Measurements from ENCODE around the gene PROM1. TPM values are rescaled to one million over a fixed set of nuclear protein-coding genes. Genes with fewer than 3 reads are reported as not detected.

PROM1 gene
- polyA plus RNA-seq, 1 donor, result 22.5 TPM

DNA sequence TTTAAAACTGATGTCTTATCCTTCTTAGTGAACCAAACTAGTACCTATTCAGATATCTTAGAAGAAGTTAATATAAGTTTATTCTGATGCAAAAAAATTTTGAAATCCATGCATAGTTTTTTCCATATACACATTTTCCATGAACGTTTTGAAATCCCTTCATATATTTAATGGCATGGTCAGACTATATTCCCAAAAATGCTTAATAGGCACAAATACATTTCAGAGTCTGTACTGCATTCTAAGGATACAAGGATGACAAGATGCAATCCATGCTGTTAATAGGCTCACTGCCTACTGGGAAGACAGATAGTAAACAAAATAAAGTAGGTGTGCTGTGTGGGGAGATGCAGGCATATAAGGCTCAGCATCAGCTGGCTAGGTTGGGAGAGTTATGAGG lies 33.2 kb downstream of the PROM1 start:
- no peak for DNase-seq
- Histone ChIP-seq H3K4me1 (ENCODE audit: control insufficient read depth, insufficient read depth, low read length) (no peaks in the 10 kb centered on the region), H3K4me3 (ENCODE audit: low read length) (no peak overlapping the region), H3K27ac (ENCODE audit: low read length) (no peak overlapping the region), H3K36me3 (ENCODE audit: control insufficient read depth, insufficient read depth, low read length) (no peaks in the 10 kb centered on the region), H3K9me3 (ENCODE audit: control insufficient read depth, low read depth, low read length) (no peaks in the 10 kb centered on the region), H3K27me3 (ENCODE audit: control insufficient read depth, insufficient read depth, low read length) (no peaks in the 10 kb centered on the region)
- WGBS (ENCODE audit: insufficient coverage, low lambda C conversion rate), result 100% methylated on average over 1 of the region's 1 CpG

DNA sequence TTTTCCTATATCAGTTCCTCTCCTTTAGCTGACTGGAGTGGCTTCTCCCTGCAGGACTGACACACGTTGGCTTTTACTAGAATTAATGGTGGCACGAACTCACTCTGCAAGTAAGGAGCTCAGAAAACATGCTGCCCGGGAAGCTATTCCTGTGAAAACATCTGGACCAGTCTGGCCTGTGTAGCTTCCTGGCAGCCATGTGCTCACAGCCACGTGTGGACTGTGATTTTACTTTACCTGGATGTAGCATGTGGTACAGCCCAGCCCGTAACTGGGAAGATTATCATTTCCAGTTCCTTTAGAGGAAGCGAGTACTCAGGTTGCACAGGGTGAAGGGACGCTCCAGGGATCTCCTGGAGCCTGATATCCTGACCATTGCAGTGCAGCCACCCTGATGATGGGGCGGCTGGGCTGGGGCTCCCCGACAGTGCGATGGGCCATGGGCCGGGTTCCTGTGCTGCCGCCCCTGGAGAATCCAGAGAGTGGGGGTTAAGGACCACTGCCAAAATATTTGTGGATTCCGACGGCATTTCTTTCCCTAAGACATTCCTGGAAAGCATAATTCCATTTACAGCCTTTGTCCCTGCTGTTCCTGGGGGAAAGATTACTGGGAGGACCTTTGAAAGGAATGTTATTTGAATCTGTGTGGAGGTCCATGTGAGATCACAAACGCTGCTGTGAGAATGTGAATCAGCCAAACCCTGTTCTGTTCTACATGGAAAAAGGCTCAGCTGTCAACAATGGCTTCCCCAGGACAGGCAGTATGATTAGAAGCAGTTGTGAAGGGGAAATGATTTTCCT lies 35.0 kb downstream of the PROM1 start:
- Histone ChIP-seq H3K4me3 (ENCODE audit: low read length) (no peak overlapping the region), H3K27me3 (ENCODE audit: control insufficient read depth, insufficient read depth, low read length) (no peaks in the 10 kb centered on the region), H3K9me3 (ENCODE audit: control insufficient read depth, low read depth, low read length) (no peaks in the 10 kb centered on the region), H3K27ac (ENCODE audit: low read length) (no peak overlapping the region), H3K36me3 (ENCODE audit: control insufficient read depth, insufficient read depth, low read length) (no peaks in the 10 kb centered on the region), H3K4me1 (ENCODE audit: control insufficient read depth, insufficient read depth, low read length) (no peaks in the 10 kb centered on the region)
- DNase-seq, result no peak
- no CpG with 5 or more reads among the region's 15 CpGs for WGBS (ENCODE audit: insufficient coverage, low lambda C conversion rate)

DNA sequence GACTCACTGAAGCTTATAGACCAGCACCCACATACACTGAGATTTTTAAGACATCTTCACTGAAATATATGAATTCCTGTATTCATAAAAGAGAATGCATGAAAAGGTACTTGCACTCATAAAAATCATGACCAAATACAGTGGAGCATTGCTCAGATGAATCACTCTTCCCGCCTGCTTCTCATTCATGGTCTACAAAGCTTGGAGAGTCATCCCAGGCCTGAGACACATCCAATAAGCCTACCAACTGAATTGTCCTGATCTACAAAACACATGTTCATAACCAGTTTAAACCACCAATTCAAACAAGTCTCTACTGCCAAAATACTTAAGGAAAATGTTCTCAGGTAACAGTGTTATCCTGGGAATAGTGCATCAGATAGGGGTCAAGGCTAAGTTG lies 38.1 kb downstream of the PROM1 start:
- no peaks in the 10 kb centered on the region for H3K27me3 ChIP-seq (ENCODE audit: control insufficient read depth, insufficient read depth, low read length)
- H3K36me3 ChIP-seq (ENCODE audit: control insufficient read depth, insufficient read depth, low read length), result no peaks in the 10 kb centered on the region
- no peak overlapping the region for H3K27ac ChIP-seq (ENCODE audit: low read length)
- H3K9me3 ChIP-seq (ENCODE audit: control insufficient read depth, low read depth, low read length), result no peaks in the 10 kb centered on the region
- no peak overlapping the region for H3K4me3 ChIP-seq (ENCODE audit: low read length)
- no peak for DNase-seq
- H3K4me1 ChIP-seq (ENCODE audit: control insufficient read depth, insufficient read depth, low read length), result no peaks in the 10 kb centered on the region
- no CpG with 5 or more reads among the region's 1 CpG for WGBS (ENCODE audit: insufficient coverage, low lambda C conversion rate)

DNA sequence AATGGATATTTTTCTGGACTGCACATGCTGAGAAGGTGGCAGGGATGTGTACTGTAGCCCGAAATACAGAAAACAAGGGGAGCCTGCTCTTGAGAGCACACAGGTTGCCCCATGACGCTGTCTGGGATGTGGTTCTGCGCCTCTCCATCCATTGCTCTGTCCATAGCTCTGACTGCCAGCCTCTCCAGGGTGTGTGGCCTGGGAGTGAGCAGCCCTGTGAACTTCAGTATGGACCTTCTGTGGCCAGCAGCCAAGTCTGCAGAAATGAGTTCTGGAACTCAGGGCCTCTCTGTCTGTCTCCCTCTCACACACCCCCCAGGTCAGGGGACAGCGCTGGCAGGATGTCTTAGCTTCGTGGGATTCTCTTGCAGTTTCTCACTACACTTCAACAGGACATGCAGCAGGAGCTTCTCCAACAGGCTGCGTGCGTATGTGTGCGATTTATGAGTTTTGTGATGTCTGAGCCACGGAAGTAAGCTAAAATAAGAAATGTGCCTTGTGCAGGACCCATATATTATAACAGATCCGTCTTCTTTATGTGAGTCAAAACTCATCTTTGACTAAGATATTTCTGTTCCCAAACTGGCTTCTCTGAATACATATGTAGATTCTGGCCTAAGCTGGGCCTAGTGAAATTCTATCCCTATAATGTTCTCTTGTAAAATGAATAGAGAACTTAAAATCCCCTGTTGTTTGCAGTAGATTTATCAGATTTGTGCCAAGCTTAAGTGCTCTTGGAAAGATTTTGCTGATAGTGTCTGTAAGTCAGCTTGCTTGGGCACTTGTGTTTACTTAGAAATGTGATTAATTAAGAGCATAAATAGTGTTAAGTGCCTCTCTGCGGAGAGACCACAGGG lies 40.0 kb downstream of the PROM1 start:
- Histone ChIP-seq H3K27ac (ENCODE audit: low read length) (no peak overlapping the region), H3K36me3 (ENCODE audit: control insufficient read depth, insufficient read depth, low read length) (no peaks in the 10 kb centered on the region), H3K4me1 (ENCODE audit: control insufficient read depth, insufficient read depth, low read length) (no peaks in the 10 kb centered on the region), H3K4me3 (ENCODE audit: low read length) (no peak overlapping the region), H3K27me3 (ENCODE audit: control insufficient read depth, insufficient read depth, low read length) (no peaks in the 10 kb centered on the region), H3K9me3 (ENCODE audit: control insufficient read depth, low read depth, low read length) (no peaks in the 10 kb centered on the region)
- DNase-seq, result peak in 1 of 2 donors; percentile 20
- 100% methylated on average over 4 of the region's 11 CpGs for WGBS (ENCODE audit: insufficient coverage, low lambda C conversion rate)

DNA sequence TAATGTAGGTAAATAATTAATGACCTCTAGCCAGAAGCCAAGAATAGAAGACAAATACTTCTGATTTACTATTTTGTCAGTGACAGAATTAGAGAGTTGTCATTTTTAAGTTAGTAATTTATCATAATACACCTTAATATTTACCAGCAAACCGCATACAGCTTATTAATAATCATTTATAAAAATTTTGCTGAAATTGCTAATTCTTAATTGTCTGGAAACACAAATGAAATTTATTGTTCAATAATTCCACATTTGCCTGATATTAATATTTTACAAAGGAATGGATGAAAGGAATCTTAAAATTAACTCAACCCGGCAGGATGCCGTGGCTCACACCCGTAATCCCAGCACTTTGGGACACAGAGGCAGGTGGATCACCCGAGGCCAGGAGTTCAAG lies 44.7 kb downstream of the PROM1 start:
- Histone ChIP-seq H3K27me3 (ENCODE audit: control insufficient read depth, insufficient read depth, low read length) (no peaks in the 10 kb centered on the region), H3K4me3 (ENCODE audit: low read length) (no peak overlapping the region), H3K9me3 (ENCODE audit: control insufficient read depth, low read depth, low read length) (no peaks in the 10 kb centered on the region), H3K36me3 (ENCODE audit: control insufficient read depth, insufficient read depth, low read length) (no peaks in the 10 kb centered on the region), H3K4me1 (ENCODE audit: control insufficient read depth, insufficient read depth, low read length) (no peaks in the 10 kb centered on the region), H3K27ac (ENCODE audit: low read length) (no peak overlapping the region)
- WGBS (ENCODE audit: insufficient coverage, low lambda C conversion rate), result no CpG with 5 or more reads among the region's 5 CpGs
- DNase-seq, result no peak

DNA sequence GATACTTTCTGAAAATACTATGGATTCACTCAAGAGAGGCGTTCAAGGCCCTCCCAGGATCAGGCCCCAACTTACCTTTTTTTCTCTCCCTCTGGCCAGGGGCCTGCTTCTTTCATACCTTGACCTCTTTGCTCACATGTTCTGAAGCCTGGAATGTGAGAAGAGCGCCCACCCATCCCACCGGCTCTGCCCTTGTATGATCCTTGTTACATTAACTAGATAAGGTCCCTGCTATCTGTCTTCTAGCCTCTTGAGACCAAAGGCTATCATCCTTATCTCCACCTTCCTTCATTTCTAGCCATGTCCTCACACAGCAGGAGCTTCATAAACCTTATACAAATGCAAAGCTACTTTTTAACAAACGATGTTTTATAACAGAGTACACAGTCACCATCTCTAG lies 45.9 kb downstream of the PROM1 start:
- no peaks in the 10 kb centered on the region for H3K4me1 ChIP-seq (ENCODE audit: control insufficient read depth, insufficient read depth, low read length)
- H3K27ac ChIP-seq (ENCODE audit: low read length), result no peak overlapping the region
- no peaks in the 10 kb centered on the region for H3K36me3 ChIP-seq (ENCODE audit: control insufficient read depth, insufficient read depth, low read length)
- no peak overlapping the region for H3K4me3 ChIP-seq (ENCODE audit: low read length)
- H3K9me3 ChIP-seq (ENCODE audit: control insufficient read depth, low read depth, low read length), result no peaks in the 10 kb centered on the region
- no peak for DNase-seq
- H3K27me3 ChIP-seq (ENCODE audit: control insufficient read depth, insufficient read depth, low read length), result no peaks in the 10 kb centered on the region
- WGBS (ENCODE audit: insufficient coverage, low lambda C conversion rate), result 100% methylated on average over 1 of the region's 4 CpGs

DNA sequence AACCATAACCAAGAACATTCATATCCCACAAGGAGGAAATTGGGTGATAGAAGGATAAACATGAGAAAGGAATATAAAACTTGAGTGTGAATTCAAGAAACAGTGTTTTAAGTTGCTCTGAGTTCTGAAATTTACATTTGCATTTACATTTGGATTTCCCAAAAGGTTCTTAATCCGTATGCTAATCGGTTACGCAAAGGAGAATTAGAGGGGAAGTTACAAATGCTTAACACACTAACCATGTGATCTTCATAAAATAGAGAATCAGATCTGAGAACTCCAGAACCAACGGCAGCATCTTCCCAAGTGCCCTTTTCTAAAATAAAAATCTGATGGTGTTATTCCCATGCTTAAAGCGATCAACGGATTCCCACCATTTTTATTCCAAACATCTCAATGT lies 48.0 kb downstream of the PROM1 start:
- Histone ChIP-seq H3K27ac (ENCODE audit: low read length) (no peak overlapping the region), H3K36me3 (ENCODE audit: control insufficient read depth, insufficient read depth, low read length) (no peaks in the 10 kb centered on the region), H3K9me3 (ENCODE audit: control insufficient read depth, low read depth, low read length) (no peaks in the 10 kb centered on the region), H3K27me3 (ENCODE audit: control insufficient read depth, insufficient read depth, low read length) (no peaks in the 10 kb centered on the region), H3K4me3 (ENCODE audit: low read length) (no peak overlapping the region), H3K4me1 (ENCODE audit: control insufficient read depth, insufficient read depth, low read length) (no peaks in the 10 kb centered on the region)
- WGBS (ENCODE audit: insufficient coverage, low lambda C conversion rate), result 98% methylated on average over 5 of the region's 6 CpGs
- DNase-seq, result no peak

DNA sequence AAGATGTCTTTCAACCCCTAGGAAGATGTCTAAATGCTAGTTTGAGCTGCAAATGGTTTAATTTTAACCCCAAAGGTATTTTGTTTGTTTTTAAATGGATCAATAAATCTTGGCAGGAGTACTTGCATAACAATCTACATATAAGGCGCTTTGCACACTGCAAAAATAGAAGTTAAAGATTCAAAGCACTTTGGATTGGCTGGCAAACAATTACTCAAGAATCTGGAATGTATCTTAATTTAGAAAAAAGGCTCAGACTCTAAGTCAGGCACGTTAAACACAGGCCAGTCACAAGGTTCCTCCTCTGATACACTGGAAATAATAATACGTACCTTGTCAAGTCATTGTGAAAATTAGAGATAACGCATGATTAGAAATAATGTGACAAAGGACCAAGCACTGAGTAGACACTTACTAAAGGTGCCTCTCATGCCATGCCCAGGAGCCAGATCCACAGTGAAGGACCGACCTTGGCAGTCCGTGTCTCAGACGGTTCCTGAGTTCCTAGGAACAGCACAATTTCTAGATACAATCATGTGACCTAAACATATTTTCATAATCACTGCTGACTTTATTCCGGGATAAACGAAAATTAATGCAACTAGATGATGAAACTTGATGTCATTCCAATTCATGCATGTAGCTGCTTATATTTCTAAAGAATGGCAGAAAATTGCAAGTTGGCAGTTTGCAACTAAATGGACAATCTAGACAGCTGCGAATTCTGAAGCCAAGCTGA lies 49.6 kb downstream of the PROM1 start:
- Histone ChIP-seq H3K4me1 (ENCODE audit: control insufficient read depth, insufficient read depth, low read length) (no peaks in the 10 kb centered on the region), H3K9me3 (ENCODE audit: control insufficient read depth, low read depth, low read length) (no peaks in the 10 kb centered on the region), H3K4me3 (ENCODE audit: low read length) (no peak overlapping the region), H3K27me3 (ENCODE audit: control insufficient read depth, insufficient read depth, low read length) (no peaks in the 10 kb centered on the region), H3K27ac (ENCODE audit: low read length) (no peak overlapping the region), H3K36me3 (ENCODE audit: control insufficient read depth, insufficient read depth, low read length) (no peaks in the 10 kb centered on the region)
- 80% methylated on average over 2 of the region's 10 CpGs for WGBS (ENCODE audit: insufficient coverage, low lambda C conversion rate)
- no peak for DNase-seq

DNA sequence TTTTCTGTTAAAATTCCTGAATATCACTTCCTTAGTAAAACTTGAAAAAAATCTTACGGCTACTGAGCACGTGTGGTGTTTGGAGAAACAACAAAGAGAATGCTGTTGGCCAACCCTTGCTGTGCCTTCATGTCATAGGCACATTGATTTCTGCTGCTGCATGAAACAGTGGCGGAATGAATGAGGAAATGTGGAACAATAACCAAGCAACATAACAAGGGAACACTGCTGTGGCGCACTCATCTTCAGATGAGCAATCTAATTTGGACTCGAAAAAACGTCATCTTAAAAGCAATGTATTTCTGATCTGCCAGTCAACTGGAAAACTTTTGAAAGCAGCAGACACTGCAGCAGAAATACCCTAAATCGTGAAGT lies 51.4 kb downstream of the PROM1 start:
- no CpG with 5 or more reads among the region's 7 CpGs for WGBS (ENCODE audit: insufficient coverage, low lambda C conversion rate)
- H3K27me3 ChIP-seq (ENCODE audit: control insufficient read depth, insufficient read depth, low read length), result no peaks in the 10 kb centered on the region
- H3K9me3 ChIP-seq (ENCODE audit: control insufficient read depth, low read depth, low read length), result no peaks in the 10 kb centered on the region
- no peaks in the 10 kb centered on the region for H3K36me3 ChIP-seq (ENCODE audit: control insufficient read depth, insufficient read depth, low read length)
- no peaks in the 10 kb centered on the region for H3K4me1 ChIP-seq (ENCODE audit: control insufficient read depth, insufficient read depth, low read length)
- H3K4me3 ChIP-seq (ENCODE audit: low read length), result no peak overlapping the region
- DNase-seq, result no peak
- H3K27ac ChIP-seq (ENCODE audit: low read length), result no peak overlapping the region
